Stimulated activated naive CD4-positive, alpha-beta T cell (primary cell): Measurements from ENCODE around the gene VAV2.
"Not testable (repeated sequence)": the region's sequence is repeated elsewhere in the genome, so short reads cannot be mapped to it uniquely, and the experiment has no call there.

Experiments
- DNase-seq, 6 experiments: peaks; one replicate each; lab custom pipeline; 2025; lab: John Stamatoyannopoulos, UW

Gene VAV2

DNA sequence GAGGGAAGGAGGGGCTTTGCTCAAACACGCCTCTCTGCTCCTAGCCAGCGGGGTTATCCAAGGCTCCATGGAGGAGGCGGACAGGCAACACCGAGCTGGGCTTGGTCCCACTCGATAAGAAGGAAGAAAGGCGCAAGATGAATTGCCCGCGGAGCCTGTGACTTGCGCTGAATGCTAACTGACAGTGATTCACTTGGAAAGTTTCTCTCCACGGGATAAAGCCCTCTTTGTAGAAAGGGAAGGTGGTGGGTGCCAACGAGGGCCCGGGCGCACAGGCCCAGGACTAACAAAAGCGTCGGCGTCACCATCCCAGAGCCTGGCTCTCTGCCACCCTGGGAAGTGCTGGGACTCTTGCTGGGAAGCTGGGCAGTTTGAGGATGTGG, 76.0 kb downstream of the VAV2 start:
- no peak for DNase-seq

DNA sequence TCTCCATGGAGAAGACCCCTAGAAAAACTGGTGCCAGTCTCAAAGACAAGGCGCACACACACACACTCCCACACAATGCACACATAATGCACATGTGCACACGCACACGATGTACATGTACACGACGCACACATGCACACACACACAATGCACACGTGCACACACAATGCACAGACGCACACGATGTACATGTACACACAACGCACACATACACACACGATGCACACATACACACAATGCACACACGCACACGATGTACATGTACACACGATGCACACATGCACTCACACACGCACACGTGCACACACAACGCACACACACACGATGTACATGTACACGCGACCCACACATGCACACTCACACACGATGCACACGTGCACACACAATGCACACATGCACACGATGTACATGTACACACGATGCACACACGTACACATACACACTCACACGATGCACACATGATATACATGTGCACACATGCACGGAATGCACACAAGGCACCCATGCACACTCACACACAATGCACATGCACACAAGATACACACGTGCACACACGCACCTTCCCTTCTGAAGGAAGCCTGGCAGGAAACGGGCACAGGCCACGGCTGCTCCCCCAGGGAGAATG, 76.5 kb downstream of the VAV2 start:
- no peak for DNase-seq

DNA sequence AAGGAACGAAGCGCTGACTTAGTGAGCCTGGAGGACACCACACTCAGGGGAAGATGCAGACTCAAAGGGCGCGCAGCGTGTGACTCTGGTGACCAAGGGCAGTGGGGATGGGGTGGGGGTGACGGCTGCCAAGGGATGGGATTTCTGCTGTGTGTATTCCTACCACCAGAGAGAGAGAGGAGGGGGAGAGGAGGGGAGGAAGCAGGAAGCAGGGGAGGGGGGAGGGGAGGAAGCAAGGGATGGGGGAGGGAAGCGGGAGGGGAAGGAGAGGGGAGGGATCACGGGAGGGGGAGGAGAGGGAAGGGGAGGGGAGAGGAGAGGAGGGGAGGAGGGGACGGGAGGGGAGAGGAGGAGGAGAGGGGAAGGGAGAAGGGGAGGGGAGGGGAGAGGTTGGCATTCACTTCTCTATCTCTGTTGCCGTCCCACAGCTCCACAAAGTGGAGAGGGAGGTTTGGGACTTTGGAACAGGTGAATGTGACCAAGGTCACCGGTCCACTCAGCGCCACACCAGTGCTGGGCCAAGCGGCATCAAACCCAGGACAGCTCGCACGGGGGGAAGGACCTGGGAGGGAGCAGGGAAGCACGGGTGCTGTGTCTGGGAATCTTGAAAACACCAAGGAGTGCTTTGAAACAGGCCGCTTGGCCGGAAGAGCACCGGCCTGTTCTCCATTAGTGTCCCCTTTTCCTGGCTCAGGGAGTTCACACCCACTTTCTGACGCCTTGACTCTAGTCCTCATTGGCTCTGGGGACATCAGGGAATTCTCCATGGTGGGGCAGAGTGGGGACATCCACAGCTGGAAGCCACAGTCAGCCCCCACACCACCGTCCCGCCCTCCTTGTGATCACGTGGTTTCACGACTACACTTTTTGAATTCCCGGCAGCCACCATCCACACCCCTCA, 77.4 kb downstream of the VAV2 start:
- DNase-seq = no peak

DNA sequence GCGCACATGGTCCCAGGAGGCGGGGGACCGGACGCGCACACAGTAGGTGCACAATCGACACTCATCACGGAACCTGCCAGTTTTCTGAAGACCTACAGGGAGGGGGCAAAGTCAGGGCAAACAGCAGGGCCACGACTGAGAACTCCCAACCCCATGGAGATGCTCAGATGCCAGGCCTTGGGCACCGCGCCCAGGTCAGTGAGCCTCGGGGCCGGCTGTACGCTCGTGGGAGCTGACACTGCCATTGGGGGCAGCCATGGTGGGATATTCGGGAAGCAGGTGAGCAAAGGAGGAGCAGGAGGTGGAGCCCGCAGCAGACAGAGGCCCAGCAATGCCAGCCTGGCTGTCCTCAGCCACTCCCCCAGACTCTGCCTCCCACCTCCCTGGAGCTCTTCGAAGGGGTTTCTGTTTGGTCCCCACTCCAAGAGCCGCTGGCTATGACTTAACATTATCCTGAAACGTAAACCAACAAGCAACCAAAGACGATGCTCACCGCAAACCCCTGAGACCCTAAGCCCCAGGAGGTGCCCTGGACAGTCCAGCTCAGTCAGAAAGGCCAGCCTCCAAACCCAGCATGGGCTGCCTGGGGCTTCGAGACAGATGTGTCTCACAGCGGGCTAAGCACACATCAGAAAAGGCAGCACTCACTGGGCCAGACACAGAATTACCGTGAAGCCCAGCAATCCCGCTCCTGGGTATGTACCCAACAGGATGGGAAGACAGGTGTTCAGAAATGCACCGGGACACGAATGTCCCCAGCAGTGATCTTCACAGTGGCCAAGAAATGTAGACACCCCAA, 78.4 kb downstream of the VAV2 start:
- DNase-seq = no peak

DNA sequence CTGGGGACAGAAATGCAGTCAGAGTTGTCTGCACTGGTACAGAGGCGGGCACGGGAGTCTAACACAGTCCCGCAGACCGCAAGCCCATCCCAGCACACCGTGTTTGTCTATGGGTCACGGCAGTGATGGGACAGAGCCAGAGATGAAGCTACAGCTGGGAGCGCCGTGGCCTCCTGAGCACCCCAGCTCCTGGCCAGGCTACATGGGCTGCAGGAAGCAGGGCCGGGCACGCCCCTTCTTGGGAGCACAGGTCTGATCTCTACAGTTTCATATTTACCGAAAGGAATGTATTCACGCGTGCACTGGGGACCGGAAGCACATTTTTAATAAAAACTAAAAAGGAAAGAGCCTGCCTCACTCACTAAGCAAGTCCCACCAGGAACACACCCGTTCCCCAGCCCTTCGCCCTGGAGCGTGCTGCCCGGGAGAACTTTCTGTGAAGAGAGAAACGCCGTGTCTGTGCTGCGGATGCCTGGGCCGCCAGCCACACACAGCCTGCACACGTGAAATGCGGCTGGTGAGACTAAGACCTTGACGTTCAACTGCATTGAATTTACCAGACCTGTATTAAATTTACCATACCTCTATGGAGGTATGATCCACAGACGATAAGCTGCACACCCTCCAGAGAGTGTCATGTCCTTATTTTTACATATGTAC, 81.1 kb downstream of the VAV2 start:
- no peak for DNase-seq

DNA sequence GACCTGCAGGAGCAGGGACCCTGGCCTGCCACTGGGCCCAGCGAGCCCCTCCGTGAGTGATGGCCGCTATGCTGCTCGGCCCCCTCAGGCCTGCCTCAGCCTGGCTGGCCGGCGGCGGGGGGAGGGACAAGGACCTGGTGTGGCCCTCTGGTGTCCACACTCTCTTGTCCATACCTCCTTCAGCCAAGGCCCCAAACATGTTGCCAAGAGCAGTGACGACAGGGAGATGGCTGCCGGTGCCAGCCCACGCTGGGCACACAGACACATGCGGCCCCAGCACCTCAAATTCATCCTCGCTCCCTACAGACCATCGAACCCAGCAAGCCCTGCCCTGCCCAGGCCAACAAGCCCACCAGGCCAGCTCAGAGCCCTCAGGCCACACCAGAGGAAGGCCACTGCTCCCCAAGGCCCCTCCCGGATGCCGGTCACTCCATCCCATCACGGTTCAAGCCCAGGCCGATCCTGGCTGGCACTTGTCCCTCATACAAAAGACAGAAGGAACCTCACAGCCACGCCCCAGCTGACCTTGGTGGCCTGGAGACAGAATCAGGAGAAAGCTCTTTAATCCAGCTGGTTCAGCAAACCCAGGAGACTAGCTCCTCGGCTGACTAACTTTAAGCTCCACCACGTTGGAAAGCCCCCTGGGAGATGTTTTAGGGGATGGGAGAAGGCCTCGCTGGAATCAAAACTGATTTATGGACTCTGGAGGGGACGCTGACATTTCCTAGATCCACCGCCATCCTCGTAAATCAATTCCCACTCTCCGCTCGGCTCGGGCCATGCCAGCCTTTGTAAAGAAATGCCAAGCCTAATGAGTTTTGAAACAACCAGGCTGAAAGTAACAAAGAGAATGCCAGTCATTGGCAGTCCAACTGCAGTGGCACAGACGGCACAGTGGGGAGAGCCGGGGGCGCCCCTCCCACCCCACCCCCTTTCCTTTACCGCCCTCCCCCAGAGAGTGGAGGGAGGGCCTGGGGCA, 84.9 kb downstream of the VAV2 start:
- DNase-seq = no peak

DNA sequence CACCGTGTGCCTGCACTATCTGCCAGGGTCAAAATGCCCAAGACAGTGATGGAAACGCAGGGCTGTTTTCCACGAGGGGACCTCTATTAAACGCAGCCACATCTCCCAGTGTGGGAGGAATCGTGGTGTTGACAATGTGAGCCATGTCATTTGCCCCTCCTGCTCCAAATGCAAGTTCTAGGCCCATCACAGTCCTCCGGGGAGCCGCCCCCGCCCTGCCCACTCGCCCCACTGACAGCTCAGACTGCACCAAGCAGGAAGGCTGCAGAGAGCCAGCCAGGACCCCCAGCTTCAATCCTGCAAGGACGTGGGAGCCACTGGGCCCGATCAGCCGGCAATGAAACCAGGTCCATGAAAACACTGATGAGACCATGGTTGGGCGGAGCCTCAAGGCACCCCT, 85.9 kb downstream of the VAV2 start:
- no peak for DNase-seq

DNA sequence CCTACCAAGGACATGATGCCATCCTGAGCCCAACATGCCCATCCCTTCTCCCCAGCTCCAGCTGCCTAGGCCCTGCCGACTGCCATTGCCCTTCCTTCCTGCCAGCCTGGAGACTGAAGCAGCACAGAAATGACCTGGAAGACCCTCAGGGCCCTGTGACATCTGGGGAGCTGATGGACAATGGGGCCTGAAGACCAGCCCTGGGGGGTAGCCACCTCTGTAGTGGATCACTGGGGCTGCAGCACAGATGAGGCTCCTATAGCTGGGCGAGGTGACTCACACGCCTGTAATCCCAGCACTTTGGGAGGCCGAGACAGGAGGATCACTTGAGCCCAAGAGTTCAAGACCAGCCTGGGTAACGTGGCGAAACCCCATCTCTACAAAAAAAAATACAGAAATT, 86.6 kb downstream of the VAV2 start:
- no peak for DNase-seq

DNA sequence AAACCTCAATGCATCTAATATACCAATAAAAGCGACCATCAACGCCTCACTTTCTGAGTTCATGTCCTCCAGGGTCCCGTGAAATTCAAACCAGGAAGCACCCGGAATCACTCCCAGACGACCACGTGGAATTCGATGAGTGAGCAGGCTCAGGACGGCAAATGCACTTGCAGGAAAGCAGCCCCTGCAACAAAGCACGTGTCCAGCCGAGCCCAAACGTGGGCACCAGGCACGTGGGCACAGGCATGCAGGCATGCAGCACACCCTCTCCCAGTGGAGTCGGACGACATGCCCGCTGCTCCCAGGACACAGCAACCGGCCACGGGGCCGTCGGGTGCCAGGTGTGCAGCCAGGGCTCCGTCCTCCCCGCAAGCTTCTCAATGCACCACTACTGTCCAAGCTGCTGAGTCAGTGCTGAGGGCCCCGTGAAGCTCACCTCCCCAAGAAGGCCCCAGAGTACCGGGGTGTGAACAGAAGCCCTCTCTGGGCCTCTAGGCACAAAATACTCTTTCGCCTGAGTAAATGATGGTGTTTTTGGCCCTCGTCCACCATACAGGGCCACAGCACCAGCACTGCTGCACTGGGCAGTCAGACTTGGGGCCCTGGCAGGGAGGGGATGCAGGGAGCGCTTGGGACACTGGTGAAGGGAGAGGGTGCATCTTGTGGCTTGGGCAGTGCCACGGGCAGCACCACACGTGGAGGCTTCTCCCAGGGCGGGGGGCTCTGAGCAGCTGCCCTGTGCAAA, 87.6 kb downstream of the VAV2 start:
- no peak for DNase-seq

DNA sequence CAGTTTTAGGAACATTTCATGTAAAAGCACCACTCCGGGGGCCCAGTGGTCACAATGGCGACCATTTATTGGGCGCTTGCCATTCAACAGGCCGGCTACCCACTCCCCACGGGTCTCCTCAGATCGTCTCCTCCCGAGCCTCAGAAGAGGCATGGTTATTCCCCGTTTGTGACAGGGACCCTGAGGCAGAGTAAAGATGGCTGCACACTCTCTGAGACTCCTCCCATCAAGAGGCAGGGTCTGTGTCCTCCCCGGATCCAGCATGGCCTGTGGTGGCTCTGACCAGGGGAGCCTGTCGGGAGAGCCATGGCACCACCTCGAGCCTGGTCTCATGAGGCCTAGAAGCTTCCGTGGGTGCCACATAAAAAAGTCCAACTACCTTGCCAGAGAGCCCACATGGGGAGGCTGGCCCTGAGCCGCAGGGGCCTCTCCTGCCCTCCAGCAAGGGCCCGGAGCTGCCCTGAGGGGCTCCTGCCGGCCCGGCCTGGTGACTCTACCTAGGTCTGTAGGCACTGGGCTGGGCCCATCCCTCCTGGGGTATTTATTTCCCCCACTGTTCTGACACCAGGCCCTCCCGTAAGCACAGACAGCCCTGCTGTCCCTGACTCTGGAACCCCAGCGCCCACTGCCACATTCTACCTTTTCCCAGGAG, 90.8 kb downstream of the VAV2 start:
- DNase-seq = no peak

DNA sequence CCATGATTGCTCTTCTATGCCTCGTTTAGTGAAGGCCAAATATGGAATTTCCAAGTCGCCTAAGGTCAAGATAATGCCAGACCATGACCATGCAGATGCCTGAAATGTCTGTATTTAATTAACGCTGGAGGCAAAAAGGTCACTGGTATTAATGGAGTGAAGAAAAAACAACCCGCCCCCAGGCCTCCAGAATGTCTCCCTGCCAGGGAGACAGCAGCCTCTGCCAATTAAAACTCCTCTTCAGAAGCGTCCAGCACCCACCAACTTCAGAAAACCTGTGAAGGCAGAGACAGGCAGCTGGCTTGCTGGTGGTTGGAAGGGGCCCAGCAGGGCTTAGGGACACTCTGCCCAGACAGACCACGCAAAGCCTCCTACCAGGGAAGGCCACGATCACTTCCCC, 94.4 kb downstream of the VAV2 start:
- DNase-seq = no peak

DNA sequence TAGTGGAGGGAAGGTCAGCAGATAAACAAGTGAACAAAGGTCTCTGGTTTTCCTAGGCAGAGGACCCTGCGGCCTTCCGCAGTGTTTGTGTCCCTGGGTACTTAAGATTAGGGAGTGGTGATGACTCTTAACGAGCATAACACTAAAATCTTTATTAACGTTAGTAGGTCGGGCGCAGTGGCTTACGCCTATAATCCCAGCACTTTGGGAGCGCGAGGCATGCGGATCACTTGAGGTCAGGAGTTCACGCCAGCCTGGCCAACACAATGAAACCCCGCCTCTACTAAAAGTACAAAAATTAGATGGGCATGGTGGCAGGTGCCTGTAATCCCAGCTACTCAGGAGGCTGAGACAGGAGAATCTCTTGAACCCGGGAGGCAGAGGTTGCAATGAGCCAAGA, 96.1 kb downstream of the VAV2 start:
- not testable (repeated sequence) for DNase-seq

DNA sequence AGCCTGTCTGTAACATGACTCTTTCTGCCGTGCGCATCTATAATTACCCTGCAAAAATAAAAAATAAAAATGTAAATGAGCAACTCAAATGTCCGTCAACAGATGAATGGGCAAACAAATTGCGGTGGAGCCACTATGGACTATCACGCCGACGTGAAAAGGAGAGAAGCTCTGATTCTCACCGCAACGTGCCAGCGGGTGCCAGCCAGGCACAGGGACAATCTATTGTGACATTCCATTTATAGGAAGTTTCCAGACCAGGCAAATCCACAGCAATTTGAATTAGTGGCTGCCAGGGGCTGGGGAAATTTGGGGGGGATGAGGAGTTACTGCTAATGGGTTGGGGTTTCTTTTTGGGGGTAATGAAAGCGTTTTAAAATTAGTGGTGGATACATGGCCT, 96.8 kb downstream of the VAV2 start:
- DNase-seq = no peak

DNA sequence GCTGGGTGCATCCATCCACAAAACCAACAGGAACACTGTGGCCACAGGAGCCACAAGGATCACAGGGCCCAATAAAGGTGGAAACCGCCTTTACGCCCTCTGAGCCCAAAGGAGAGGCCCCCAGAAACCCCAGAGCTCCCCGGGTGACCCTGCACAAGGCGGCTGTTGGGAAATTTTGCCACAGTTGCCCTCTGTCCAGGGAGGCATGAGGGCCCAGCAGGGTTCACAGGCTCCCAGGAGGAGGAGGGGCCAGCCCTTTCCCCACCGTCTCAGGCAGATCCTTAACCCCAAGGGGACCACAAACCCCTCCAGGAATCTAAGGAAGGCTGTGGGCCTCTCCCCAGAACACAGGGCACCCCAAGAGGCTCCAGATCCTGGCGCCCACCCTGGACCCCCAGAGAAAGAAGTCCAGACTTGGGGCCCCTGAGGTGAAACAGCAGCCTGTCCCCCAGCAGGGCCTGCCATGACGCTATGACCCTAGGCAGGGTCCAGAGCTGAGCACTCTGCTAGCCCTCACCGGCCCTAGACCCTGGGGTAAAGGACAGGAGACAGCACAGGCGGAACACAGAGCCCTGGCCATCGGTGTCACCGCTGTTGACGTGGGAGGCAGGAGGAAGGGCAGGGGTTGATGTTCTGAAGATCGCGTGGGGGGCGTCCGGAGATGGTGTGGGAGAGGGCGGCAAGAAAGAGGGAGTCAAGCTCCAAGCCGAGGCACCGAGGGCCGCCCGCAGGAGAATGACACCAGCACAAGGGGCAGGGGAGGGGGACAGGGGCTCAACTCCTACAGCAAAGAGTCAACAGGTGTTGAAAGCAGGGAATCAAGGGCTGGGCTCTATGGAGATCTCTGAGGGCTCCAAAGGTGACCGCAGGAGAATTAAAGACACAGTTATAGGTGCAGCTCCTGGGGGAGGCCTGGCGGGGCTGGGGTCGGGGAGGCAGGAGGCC, 97.5 kb downstream of the VAV2 start:
- no peak for DNase-seq

DNA sequence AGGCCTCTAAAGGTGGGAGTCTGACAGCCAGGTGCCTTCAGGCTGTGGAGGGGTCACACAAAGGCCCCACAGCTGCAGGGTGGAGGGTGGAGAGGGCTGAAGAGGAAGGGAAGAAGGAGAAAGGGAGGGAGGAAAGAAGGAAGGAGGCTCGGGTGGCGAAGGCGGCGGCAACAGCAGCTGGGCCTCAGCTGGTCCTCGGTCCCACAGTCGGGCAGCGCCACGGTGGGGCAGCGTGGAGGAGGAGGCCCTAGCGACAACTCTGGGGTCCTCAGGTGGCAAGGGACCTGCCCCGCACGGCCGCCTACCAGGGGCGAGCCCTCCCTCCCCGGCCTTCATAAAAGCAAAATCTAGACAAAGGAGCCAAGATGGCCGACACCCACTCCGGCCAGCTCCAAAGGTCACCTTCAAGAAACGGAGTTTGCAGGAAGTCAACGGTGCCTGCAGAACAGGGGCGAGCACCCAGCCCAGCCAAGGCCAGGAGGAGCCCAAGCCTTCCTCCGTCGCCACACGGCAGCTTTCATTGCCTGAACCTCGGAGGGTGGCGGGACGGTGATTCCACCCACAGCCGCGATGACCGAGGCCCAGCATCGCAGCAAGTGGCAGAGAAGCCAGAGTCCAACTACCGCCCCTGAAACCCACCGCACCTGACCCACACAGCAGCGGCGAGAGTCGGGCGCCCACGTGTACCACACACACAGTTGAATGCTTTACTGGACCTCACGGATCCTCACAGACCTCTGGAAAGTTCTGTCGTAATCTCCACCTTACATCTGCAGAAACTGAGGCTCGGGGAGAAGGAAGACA, 98.7 kb downstream of the VAV2 start:
- no peak for DNase-seq

DNA sequence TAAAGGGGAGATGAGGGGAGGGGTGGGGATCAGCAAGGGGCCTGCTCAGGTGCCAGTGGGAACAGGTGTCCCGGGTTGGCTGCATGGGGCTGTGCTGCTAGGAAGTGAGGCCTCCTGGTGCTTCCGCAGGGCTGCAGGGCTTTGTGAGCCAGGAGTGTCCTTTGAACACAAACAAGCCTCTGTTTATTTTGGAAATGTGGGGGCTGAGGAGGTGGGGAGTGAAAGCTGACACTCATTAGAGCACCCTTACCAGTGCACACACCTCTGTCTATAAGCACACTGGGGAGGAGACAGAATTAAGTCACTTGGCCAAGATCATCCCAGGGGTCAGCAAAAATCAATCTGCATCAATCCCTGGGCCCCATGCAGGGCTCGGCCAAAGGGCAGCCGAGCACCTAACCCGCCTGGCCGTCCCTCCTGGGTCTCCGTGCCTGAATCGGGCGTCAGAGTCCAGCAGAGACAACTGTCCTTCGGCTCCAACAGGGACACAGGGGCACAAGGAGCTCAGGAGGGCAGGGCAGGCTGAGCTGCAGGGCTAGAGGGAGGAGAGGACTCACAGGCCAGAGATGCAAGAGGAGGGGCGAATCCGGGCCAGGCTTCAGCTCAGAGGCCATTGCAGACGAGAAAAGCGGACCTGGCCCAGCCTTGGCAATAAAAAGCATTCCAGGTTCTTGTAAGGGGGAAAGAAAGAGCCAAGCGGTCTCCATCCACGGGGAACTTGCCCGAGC, 99.8 kb downstream of the VAV2 start:
- no peak for DNase-seq

DNA sequence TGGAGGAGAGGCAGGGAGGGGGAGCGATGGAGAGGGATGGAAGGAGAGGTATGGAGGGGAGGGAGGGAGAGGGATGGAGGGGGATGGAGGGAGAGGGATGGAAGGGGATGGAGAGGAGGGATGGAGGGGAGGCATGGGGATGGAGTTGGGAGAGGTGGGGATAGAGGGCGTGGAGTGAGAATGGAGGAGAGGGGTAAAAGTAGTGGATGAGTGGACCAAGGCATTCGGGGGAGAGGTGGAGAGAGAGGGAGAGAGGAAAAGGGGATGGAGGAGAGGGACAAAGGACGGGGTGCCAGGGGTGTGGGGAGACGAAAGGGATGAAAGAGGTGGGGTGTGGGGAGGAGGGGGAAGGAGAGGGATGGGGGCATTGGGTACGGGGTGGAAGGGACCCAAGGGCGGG, 100.4 kb downstream of the VAV2 start:
- DNase-seq = no peak
